Pancreas (tissue), 10 donors: ENCODE measurements around the gene FGF21. TPM values are rescaled to one million over a fixed set of nuclear protein-coding genes. Genes with fewer than 3 reads are reported as not detected.

ENCODE experiments used
- ATAC-seq, 4 donors: fragments of 200-7000 bp; cut with Tn5 transposase; one replicate each; pipeline versions ENCODE4 v1.8.0 to v1.9.1; 2020; ENCODE audit warnings: mild to moderate bottlenecking in 4 of 4, moderate library complexity in 4 of 4
- DNase-seq, 6 donors: peaks; one replicate each; pipeline ENCODE4 v3.0.0-alpha.2; 2020
- FAIRE-seq: peaks from 2 replicates; lab custom pipeline; 2012; peaks lifted over from hg19 to GRCh38; lab: Jason Lieb, UNC
- H3K27ac ChIP-seq, 4 donors: fragments of 200-600 bp; sonication (generic); 1 replicate in 3 of 4; 2 replicates in 1 of 4; pipeline versions ENCODE4 v1.5.0 to v1.8.0; 2020
- H3K27me3 ChIP-seq, 4 donors: fragments of 200-600 bp; one replicate each; pipeline ENCODE4 v1.8.0; 2021
- H3K36me3 ChIP-seq, 3 donors: fragments of 200-600 bp; sonication (generic) in 1 of 3; one replicate each; pipeline versions ENCODE4 v1.5.0 to v1.8.0; 2020 to 2021
- H3K4me1 ChIP-seq, 3 donors: fragments of 200-600 bp; one replicate each; pipeline ENCODE4 v1.8.0; 2021
- H3K4me3 ChIP-seq, 4 donors: fragments of 200-600 bp; sonication (generic) in 2 of 4; one replicate each; pipeline versions ENCODE4 v1.5.0 to v1.8.0; 2020 to 2021
- H3K9me3 ChIP-seq, 4 donors: fragments of 200-600 bp; one replicate each; pipeline ENCODE4 v1.8.0; 2021
- WGBS, 2 donors: extraction: QIAGEN DNeasy Blood & Tissue Kit; methylation state at CpG; one replicate each; pipeline ENCODE4 v1.1.7; 2013; 5-methylcytosine and 5-hydroxymethylcytosine counted together
- intact Hi-C, 3 donors: fragments of 100-400 bp; cut with DNase I; formaldehyde crosslinking; loops; one replicate each; pipeline versions ENCODE4 v1.11.1 to v1.14.2; 2022
- polyA plus RNA-seq, 2 donors: library from polyadenylated mRNA; stranded (reverse); fragments of 200-250 nt; gene quantifications; one replicate each; pipeline ENCODE4 v1.2.3, GENCODE V29; 2013
- total RNA-seq, 6 donors: library from RNA; stranded (reverse); fragmentation: NEBNext Ultra II Directional in 4 of 6; extraction: Animal tissue kit (Norgen Biotek cat#: 25700) in 4 of 6; gene quantifications; one replicate each; pipeline versions ENCODE4 v1.2.1 to v1.2.4, GENCODE V29; 2021 to 2023
- TF ChIP-seq, protein P1 (sequence below), 4 donors: fragments of 200-600 bp; sonication (generic) in 3 of 4; IDR thresholded peaks; one replicate each; pipeline versions ENCODE4 v1.5.0 to v1.8.0; 2021; ENCODE audit warnings: antibody characterized with exemption in 4 of 4
- donor health status: healthy with polysubstance abuse.
- donor health status: DM: no; HTN: no; CAD: no; lungs with moderate emphysema.
- donor health status: DM: no; HTN: no; CAD: no.
- donor health status: control.
- donor health status: control.
- donor health status: Bipolar disorder and iron deficiency.
- donor health status: DM: yes; HTN: yes; CAD: no.
- donor health status: DM: no; HTN: no; CAD: no.
- donor health status: DM: no; HTN: no; CAD: no.
- donor health status: DM: yes; HTN: yes; CAD: no.

The FGF21 gene
- total and polyA plus RNA-seq, 8 donors, result 0.51 TPM; not detected in 7

DNA sequence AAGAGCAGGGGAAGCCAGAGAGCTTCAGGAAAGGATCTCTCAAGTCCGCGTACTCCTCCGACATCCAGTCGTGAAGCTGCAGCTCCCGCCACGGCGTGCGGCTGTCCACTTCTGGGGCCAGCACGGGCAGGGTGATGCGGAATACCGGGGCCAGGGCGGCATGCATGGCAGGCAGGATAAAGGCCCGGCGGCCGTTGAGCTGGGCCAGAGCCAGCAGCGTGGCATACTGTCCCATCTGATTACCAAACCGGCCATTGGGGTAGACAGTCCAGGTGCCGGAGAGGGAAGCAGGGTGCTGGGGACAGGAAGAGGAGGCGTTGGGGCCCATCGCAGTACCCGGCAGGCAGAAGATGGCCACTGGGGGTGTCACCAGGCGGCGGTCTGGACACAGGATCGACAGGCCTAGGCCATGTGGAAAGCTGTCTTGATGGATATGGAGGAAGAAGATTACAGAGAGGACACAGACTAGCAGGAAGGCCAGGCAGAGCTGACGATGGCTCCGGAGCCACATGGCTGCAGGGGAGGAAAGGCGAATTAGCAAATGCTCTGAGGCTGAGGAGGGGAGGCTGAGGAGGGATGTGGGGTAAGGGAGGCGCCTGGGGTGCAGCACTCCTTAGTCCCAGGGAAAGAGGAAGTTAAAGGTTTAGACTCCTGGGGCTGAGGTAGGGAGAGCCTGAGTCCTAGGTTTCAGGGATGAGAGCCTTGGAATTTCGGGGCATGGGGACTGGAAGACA is 4.4 kb upstream of the FGF21 start:
- TF ChIP-seq, protein P1, sequence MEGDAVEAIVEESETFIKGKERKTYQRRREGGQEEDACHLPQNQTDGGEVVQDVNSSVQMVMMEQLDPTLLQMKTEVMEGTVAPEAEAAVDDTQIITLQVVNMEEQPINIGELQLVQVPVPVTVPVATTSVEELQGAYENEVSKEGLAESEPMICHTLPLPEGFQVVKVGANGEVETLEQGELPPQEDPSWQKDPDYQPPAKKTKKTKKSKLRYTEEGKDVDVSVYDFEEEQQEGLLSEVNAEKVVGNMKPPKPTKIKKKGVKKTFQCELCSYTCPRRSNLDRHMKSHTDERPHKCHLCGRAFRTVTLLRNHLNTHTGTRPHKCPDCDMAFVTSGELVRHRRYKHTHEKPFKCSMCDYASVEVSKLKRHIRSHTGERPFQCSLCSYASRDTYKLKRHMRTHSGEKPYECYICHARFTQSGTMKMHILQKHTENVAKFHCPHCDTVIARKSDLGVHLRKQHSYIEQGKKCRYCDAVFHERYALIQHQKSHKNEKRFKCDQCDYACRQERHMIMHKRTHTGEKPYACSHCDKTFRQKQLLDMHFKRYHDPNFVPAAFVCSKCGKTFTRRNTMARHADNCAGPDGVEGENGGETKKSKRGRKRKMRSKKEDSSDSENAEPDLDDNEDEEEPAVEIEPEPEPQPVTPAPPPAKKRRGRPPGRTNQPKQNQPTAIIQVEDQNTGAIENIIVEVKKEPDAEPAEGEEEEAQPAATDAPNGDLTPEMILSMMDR (IDR thresholded peaks at IDR 0.05), result no peak
- FAIRE-seq (no peak), DNase-seq (peak in 5 of 6 donors; percentile 55 to 83 (median 69)), ATAC-seq (peak in 3 of 4 donors; percentile 1 to 3 (median 2))
- H3K9me3 ChIP-seq, result no peaks in the 10 kb centered on the region
- peak overlapping the region; percentile 19 to 65 (median 52) for H3K4me3 ChIP-seq
- H3K36me3 ChIP-seq, result peaks cover 0 to 5% (median 0%) of the 10 kb centered on the region in 3 donors
- H3K27me3 ChIP-seq, result no peaks in the 10 kb centered on the region
- intact Hi-C loops, result no loop called here
- peaks cover 0 to 9% (median 7%) of the 10 kb centered on the region in 3 donors for H3K4me1 ChIP-seq
- 38 to 41% methylated on average over 29 of the region's 29 CpGs for WGBS, 2 donors
- H3K27ac ChIP-seq, result peak overlapping the region in 3 of 4 donors; percentile 25 to 88 (median 84)

DNA sequence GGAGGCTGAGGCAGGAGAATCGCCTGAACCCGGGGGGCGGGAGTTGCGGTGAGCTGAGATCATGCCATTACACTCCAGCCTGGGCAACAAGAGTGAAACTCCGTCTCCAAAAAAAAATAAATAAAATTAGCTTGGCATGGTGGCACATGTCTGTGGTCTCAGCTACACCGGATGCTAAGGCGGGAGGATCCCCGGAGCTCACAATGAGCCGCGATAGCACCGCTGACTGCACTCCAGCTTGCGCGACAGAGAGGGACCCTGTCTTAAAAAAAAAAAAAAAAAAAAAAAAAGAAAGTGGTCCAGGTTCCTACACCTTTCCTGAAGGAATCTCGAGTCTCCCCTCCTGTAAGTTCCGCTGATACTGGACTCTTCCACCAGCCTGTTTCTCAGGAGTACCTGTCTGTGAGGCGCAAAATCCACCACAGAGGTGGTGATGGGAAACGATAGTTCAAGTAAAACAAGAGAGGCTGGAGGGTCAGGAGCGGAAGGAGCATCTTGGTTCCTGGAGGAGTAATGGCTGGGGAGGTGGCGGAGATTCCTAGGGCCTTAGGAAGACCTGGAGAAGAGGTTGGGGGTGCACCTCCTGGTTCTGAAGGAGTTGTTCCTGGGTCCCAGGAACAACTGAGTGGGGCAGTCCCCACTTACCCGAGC is 3.4 kb upstream of the FGF21 start:
- Histone ChIP-seq H3K36me3 (peaks cover 0 to 5% (median 0%) of the 10 kb centered on the region in 3 donors), H3K4me1 (peaks cover 0 to 9% (median 6%) of the 10 kb centered on the region in 3 donors), H3K9me3 (no peaks in the 10 kb centered on the region), H3K27me3 (no peaks in the 10 kb centered on the region), H3K27ac (peak overlapping the region; percentile 55 to 88 (median 78)), H3K4me3 (peak overlapping the region; percentile 44 to 67 (median 63))
- no peak for FAIRE-seq
- TF ChIP-seq, protein P1 (IDR thresholded peaks at IDR 0.05), result no peak
- intact Hi-C loops, result no loop called here
- DNase-seq, result no peak
- ATAC-seq, result peak in 3 of 4 donors; percentile 1 to 2 (median 1)
- WGBS, 2 donors, result 17 to 22% methylated on average over 19 to 20 of the region's 20 CpGs

DNA sequence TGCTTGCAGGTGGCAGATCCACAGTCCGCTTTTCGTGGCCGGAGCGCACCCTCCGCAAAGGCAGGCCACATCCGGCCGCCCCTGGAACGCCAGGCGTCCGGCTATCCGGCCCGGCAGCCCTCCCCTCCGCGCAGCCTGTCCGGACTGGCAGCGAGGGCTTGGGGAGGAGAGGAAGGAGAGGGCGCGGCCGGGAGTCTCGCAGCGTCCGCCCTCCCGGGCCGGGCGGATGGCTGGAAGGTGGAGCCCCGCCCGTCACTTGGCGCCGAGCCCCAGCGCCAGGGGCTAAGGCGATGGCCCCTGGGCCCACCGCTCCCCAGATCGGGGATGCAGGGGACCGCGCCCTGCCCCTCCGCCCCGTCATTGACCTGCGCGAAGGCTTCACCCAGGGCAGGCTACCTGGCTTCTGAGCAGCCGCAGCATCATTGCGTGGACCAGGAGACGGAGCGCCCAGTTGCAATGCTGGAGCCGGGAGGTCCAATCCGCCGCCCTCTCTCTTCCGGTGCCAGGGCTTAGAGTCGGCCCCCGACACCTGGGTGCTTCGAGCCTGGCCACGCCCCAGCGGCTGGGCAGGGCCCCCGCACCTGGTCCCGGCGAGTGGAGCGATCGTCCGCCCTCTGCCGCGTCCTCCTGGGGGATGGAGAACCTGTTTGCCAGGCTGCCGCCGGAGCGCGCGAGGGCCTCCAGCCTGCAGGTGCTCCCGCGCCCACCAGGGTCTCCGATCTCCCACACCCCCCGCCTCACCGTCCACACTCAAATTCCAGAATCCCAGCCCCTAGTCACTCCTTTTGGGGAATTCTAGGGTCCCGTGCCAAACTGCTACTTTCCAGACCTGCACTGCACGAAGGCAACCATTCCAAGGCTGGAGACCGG is 2.6 kb upstream of the FGF21 start, which contains the start of gene FUT1:
Gene FUT1, minus strand, starts transcription at position 146 of the 870 bp plus-strand sequence. CDS start 1,360 bp downstream, outside the sequence.
- intact Hi-C loops, result no loop called here
- H3K4me3 ChIP-seq, result peak within 1 kb of the TSS; percentile 44 to 67 (median 63)
- FAIRE-seq, result no peak
- peak within 1 kb of the TSS; percentile 55 to 88 (median 78) for H3K27ac ChIP-seq
- TF ChIP-seq, protein P1 (IDR thresholded peaks at IDR 0.05), result peak; percentile 11 to 15 (median 14)
- no peaks in the 10 kb centered on the region for H3K27me3 ChIP-seq
- H3K4me1 ChIP-seq, result peaks cover 0 to 4% (median 0%) of the 10 kb centered on the region in 3 donors
- peak; percentile 84 to 89 (median 86) for ATAC-seq
- H3K36me3 ChIP-seq, result peaks cover 0 to 5% (median 0%) of the 10 kb centered on the region in 3 donors
- 1% methylated on average over 65 to 73 of the region's 73 CpGs for WGBS, 2 donors
- peak; percentile 92 to 98 (median 96) for DNase-seq
- H3K9me3 ChIP-seq, result no peaks in the 10 kb centered on the region

DNA sequence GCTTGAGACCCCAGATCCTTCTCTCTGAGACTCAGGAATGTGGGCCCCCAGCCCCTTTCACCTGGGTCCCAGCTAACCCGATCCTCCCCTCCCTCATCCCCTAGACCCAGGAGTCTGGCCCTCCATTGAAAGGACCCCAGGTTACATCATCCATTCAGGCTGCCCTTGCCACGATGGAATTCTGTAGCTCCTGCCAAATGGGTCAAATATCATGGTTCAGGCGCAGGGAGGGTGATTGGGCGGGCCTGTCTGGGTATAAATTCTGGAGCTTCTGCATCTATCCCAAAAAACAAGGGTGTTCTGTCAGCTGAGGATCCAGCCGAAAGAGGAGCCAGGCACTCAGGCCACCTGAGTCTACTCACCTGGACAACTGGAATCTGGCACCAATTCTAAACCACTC is 463 bp downstream of the FGF21 start:
- H3K4me3 ChIP-seq, result no peak overlapping the region
- 65 to 70% methylated on average over 5 of the region's 5 CpGs for WGBS, 2 donors
- no peak overlapping the region for H3K27ac ChIP-seq
- FAIRE-seq (no peak), ATAC-seq (no peak), DNase-seq (no peak)
- TF ChIP-seq, protein P1 (IDR thresholded peaks at IDR 0.05), result no peak
- no peaks in the 10 kb centered on the region for H3K36me3 ChIP-seq
- peaks cover 0 to 4% (median 0%) of the 10 kb centered on the region in 3 donors for H3K4me1 ChIP-seq
- intact Hi-C loops, result no loop called here
- no peaks in the 10 kb centered on the region for H3K27me3 ChIP-seq
- H3K9me3 ChIP-seq, result no peaks in the 10 kb centered on the region
